K562 (cell line): ENCODE results near the gene PLA2G3. TPM values are rescaled to one million over a fixed set of nuclear protein-coding genes. Genes with fewer than 3 reads are reported as not detected.

Source experiments
- DPF2 ChIP-seq: fragments of 450-650 bp; IDR thresholded peaks from 2 replicates; pipeline ENCODE4 v1.6.1; 2016
- EHMT2 ChIP-seq: fragments of 450-650 bp; IDR thresholded peaks from 2 replicates; pipeline ENCODE4 v1.6.1; 2018; ENCODE audit warnings: antibody characterized with exemption
- HCFC1 ChIP-seq: IDR thresholded peaks from 2 replicates; pipeline ENCODE4 v1.6.1; 2012; ENCODE audit warnings: low read depth, low read length, improper control_type of control experiment
- MTA3 ChIP-seq: fragments of 450-650 bp; formaldehyde crosslinking; IDR thresholded peaks from 2 replicates; pipeline ENCODE4 v1.6.1; 2017; ENCODE audit warnings: mild to moderate bottlenecking, borderline replicate concordance
- NEUROD1 ChIP-seq: fragments of 150-350 bp; IDR thresholded peaks from 2 replicates; pipeline ENCODE4 v1.6.1; 2014; ENCODE audit warnings: borderline replicate concordance, low read length, low read depth; ENCODE audit not compliant: partially characterized antibody
- SIN3B ChIP-seq: fragments of 450-650 bp; IDR thresholded peaks from 2 replicates; pipeline ENCODE4 v1.6.1; 2017; ENCODE audit warnings: low read depth, mild to moderate bottlenecking, moderate library complexity
- SREBF2 ChIP-seq: sonication (generic); formaldehyde crosslinking; IDR thresholded peaks from 2 replicates; pipeline ENCODE4 v1.4.0; 2020; ENCODE audit warnings: mild to moderate bottlenecking, missing genetic modification reagents
- ZNF212 ChIP-seq: fragments of 450-650 bp; formaldehyde crosslinking; IDR thresholded peaks from 2 replicates; pipeline ENCODE4 v1.4.0; 2020; ENCODE audit warnings: mild to moderate bottlenecking
- ZNF232 ChIP-seq: sonication (generic); formaldehyde crosslinking; IDR thresholded peaks from 2 replicates; pipeline ENCODE4 v1.8.0; 2022; ENCODE audit warnings: mild to moderate bottlenecking, missing genetic modification reagents
- polyA plus RNA-seq, 8 experiments: library from polyadenylated mRNA; depleted of rRNA in 4 of 8; stranded (reverse) in 5 of 8; unstranded in 3 of 8; fragments of >200 nt; fragmentation: Nextera tagmentation in 2 of 8; fragmentation: Illumina TruSeq in 1 of 8; extraction: Ambion mirVana in 2 of 8; extraction: Trizol in 1 of 8; gene quantifications; 2 replicates each; pipeline versions ENCODE4 v1.2.1 to v1.2.3, GENCODE V29; 2011 to 2014; ENCODE audit warnings: inconsistent platforms in 1 of 8, missing spikeins in 1 of 8
- total RNA-seq, 7 experiments: library from RNA; depleted of rRNA in 6 of 7; stranded (reverse); fragments of >200 nt in 6 of 7; fragmentation: Illumina TruSeq in 2 of 7; extraction: Trizol in 2 of 7; gene quantifications; 2 replicates each; pipeline versions ENCODE4 v1.2.1 to v1.2.3, GENCODE V29; 2011 to 2021; ENCODE audit warnings: low replicate concordance in 1 of 7
- TF ChIP-seq, protein P1 (sequence below), 2 experiments: fragments of 450-650 bp in 1 of 2; sonication (generic) in 1 of 2; formaldehyde crosslinking in 1 of 2; IDR thresholded peaks in 1 of 2; conservative IDR thresholded peaks in 1 of 2; 2 replicates each; pipeline versions ENCODE4 v1.6.1 to v1.8.1; 2016 to 2023; ENCODE audit warnings: mild to moderate bottlenecking in 2 of 2, moderate library complexity in 2 of 2, inconsistent platforms in 1 of 2, missing genetic modification reagents in 1 of 2
- TF ChIP-seq, protein P2 (sequence below): fragments of 450-650 bp; IDR thresholded peaks from 2 replicates; pipeline ENCODE4 v1.6.1; 2017; ENCODE audit warnings: mild to moderate bottlenecking, moderate library complexity
- TF ChIP-seq, protein P3 (sequence below): fragments of 450-650 bp; IDR thresholded peaks from 2 replicates; pipeline ENCODE4 v1.6.1; 2016
- TF ChIP-seq, protein P4 (sequence below), 2 experiments: fragments of 150-350 bp in 1 of 2; IDR thresholded peaks; 2 replicates each; pipeline ENCODE4 v1.6.1; 2012 to 2016; ENCODE audit warnings: low read depth in 2 of 2, low read length in 2 of 2, mild to moderate bottlenecking in 1 of 2, moderate library complexity in 1 of 2
- TF ChIP-seq, protein P5 (sequence below), 2 experiments: IDR thresholded peaks; 2 replicates each; pipeline ENCODE4 v1.6.1; 2012; ENCODE audit warnings: improper control_type of control experiment in 2 of 2, low read depth in 2 of 2, low read length in 2 of 2, borderline replicate concordance in 1 of 2
- TF ChIP-seq, protein P6 (sequence below): fragments of 450-650 bp; formaldehyde crosslinking; IDR thresholded peaks from 2 replicates; pipeline ENCODE4 v1.4.0; 2020; ENCODE audit warnings: mild to moderate bottlenecking, moderate library complexity

PLA2G3 gene
- total and polyA plus RNA-seq, 9 of the 15 experiments (the other 6 are each of a cell fraction or from before 2014, with no cell fraction given): 0.18 to 1.4 (median 0.64) TPM

DNA sequence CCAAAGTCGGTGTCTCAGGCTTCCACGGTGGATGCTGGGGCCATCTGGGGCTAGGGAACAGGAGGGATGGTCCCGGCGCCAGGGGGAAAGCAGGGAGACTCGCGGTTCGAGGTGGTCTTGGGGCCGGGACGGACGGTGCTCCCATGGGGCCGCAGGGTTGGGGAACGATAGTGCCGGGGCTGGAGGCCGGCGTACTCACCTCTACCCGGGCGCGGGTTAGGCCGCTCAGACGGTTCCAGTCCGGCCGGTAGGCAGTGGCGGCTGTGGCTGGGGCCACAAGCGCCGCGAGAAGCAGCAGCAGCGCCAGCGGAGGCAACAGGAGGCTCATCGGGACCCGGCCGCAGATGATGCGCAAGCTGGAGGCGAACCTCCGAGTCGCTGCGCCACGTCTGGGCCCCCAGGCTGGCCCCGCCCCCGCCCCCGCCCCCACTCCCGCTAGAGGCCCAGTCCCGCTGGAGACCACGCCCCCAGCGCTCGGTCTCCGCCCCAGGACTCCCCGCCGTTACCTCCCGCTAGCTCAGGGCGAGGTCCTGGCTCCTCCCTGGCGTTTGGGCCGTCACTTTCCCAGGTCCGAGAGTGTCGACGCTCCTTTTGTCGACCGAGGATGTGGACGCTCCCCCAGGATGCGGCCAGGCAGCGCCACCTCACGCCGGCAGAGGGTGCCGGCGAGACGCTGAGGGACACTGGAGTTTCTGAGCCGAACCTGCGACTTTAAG lies 33.0 kb downstream of the PLA2G3 start, which contains the start of gene SELENOM (continued):
- TF ChIP-seq, protein P1, sequence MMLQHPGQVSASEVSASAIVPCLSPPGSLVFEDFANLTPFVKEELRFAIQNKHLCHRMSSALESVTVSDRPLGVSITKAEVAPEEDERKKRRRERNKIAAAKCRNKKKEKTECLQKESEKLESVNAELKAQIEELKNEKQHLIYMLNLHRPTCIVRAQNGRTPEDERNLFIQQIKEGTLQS (IDR thresholded peaks at IDR 0.05): no peak
- TF ChIP-seq, protein P1 (CRISPR knock-in tag; conservative IDR thresholded peaks at IDR 0.05): no peak
- TF ChIP-seq MTA3 (peak; percentile 64; the same call in 1 of the 2 replicates), ZNF232 (CRISPR knock-in tag) (no peak), HCFC1 (peak; percentile 42), DPF2 (no peak), ZNF212 (CRISPR knock-in tag) (no peak), EHMT2 (no peak), SREBF2 (CRISPR knock-in tag) (no peak), NEUROD1 (peak; percentile 16), SIN3B (peak; percentile 63; the same call in 1 of the 2 replicates)
- TF ChIP-seq, protein P2, sequence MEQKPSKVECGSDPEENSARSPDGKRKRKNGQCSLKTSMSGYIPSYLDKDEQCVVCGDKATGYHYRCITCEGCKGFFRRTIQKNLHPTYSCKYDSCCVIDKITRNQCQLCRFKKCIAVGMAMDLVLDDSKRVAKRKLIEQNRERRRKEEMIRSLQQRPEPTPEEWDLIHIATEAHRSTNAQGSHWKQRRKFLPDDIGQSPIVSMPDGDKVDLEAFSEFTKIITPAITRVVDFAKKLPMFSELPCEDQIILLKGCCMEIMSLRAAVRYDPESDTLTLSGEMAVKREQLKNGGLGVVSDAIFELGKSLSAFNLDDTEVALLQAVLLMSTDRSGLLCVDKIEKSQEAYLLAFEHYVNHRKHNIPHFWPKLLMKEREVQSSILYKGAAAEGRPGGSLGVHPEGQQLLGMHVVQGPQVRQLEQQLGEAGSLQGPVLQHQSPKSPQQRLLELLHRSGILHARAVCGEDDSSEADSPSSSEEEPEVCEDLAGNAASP: no peak
- TF ChIP-seq, protein P3, sequence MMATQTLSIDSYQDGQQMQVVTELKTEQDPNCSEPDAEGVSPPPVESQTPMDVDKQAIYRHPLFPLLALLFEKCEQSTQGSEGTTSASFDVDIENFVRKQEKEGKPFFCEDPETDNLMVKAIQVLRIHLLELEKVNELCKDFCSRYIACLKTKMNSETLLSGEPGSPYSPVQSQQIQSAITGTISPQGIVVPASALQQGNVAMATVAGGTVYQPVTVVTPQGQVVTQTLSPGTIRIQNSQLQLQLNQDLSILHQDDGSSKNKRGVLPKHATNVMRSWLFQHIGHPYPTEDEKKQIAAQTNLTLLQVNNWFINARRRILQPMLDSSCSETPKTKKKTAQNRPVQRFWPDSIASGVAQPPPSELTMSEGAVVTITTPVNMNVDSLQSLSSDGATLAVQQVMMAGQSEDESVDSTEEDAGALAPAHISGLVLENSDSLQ: peak; percentile 58
- TF ChIP-seq, protein P4, sequence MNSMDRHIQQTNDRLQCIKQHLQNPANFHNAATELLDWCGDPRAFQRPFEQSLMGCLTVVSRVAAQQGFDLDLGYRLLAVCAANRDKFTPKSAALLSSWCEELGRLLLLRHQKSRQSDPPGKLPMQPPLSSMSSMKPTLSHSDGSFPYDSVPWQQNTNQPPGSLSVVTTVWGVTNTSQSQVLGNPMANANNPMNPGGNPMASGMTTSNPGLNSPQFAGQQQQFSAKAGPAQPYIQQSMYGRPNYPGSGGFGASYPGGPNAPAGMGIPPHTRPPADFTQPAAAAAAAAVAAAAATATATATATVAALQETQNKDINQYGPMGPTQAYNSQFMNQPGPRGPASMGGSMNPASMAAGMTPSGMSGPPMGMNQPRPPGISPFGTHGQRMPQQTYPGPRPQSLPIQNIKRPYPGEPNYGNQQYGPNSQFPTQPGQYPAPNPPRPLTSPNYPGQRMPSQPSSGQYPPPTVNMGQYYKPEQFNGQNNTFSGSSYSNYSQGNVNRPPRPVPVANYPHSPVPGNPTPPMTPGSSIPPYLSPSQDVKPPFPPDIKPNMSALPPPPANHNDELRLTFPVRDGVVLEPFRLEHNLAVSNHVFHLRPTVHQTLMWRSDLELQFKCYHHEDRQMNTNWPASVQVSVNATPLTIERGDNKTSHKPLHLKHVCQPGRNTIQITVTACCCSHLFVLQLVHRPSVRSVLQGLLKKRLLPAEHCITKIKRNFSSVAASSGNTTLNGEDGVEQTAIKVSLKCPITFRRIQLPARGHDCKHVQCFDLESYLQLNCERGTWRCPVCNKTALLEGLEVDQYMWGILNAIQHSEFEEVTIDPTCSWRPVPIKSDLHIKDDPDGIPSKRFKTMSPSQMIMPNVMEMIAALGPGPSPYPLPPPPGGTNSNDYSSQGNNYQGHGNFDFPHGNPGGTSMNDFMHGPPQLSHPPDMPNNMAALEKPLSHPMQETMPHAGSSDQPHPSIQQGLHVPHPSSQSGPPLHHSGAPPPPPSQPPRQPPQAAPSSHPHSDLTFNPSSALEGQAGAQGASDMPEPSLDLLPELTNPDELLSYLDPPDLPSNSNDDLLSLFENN (IDR thresholded peaks at IDR 0.05; ENCODE audit: low read depth in 2 of 2, low read length in 2 of 2): no peak
- TF ChIP-seq, protein P5, sequence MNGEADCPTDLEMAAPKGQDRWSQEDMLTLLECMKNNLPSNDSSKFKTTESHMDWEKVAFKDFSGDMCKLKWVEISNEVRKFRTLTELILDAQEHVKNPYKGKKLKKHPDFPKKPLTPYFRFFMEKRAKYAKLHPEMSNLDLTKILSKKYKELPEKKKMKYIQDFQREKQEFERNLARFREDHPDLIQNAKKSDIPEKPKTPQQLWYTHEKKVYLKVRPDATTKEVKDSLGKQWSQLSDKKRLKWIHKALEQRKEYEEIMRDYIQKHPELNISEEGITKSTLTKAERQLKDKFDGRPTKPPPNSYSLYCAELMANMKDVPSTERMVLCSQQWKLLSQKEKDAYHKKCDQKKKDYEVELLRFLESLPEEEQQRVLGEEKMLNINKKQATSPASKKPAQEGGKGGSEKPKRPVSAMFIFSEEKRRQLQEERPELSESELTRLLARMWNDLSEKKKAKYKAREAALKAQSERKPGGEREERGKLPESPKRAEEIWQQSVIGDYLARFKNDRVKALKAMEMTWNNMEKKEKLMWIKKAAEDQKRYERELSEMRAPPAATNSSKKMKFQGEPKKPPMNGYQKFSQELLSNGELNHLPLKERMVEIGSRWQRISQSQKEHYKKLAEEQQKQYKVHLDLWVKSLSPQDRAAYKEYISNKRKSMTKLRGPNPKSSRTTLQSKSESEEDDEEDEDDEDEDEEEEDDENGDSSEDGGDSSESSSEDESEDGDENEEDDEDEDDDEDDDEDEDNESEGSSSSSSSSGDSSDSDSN (IDR thresholded peaks at IDR 0.05; ENCODE audit: borderline replicate concordance in 1 of 2, low read depth in 2 of 2, low read length in 2 of 2): peak in 1 of 2 experiments; percentile 15; a peak in 1 of 4 replicates
- TF ChIP-seq, protein P6, sequence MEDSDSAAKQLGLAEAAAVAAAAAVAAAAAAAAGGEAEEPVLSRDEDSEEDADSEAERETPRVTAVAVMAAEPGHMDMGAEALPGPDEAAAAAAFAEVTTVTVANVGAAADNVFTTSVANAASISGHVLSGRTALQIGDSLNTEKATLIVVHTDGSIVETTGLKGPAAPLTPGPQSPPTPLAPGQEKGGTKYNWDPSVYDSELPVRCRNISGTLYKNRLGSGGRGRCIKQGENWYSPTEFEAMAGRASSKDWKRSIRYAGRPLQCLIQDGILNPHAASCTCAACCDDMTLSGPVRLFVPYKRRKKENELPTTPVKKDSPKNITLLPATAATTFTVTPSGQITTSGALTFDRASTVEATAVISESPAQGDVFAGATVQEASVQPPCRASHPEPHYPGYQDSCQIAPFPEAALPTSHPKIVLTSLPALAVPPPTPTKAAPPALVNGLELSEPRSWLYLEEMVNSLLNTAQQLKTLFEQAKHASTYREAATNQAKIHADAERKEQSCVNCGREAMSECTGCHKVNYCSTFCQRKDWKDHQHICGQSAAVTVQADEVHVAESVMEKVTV: peak; percentile 66
